Neural cell (in vitro differentiated cells): ENCODE data around the gene SLC6A6. TPM values are rescaled to one million over a fixed set of nuclear protein-coding genes. Genes with fewer than 3 reads are reported as not detected.

Experiments used
- H2AFZ ChIP-seq: fragments of 200-600, 300-800 bp; sonication (generic), shearing (Covaris generic); 2 replicates; pipeline ENCODE4 v1.6.0; 2014; ENCODE audit warnings: low read depth, mild to moderate bottlenecking, antibody characterized with exemption, low read length, moderate library complexity
- H3F3A ChIP-seq: fragments of 200-600 bp; shearing (Covaris generic); 2 replicates; pipeline ENCODE4 v1.6.1; 2016; ENCODE audit warnings: mild to moderate bottlenecking, moderate library complexity, mixed read lengths, antibody characterized with exemption, low read length; ENCODE audit not compliant: insufficient read depth, poor library complexity, severe bottlenecking
- H3K27ac ChIP-seq: fragments of 200-600, 300-800 bp; sonication (generic), shearing (Covaris generic); 2 replicates; pipeline ENCODE4 v1.5.1; 2014; ENCODE audit warnings: mild to moderate bottlenecking, low read length, moderate library complexity
- H3K27me3 ChIP-seq: fragments of 300-800, 200-600 bp; sonication (generic), shearing (Covaris generic); 2 replicates; pipeline ENCODE4 v1.6.0; 2014; ENCODE audit warnings: mild to moderate bottlenecking, low read depth, low read length, moderate library complexity; ENCODE audit not compliant: insufficient read depth
- H3K36me3 ChIP-seq: fragments of 300-800, 200-600 bp; sonication (generic), shearing (Covaris generic); 2 replicates; pipeline ENCODE4 v1.5.1; 2014; ENCODE audit warnings: mild to moderate bottlenecking, antibody characterized with exemption, low read length, moderate library complexity; ENCODE audit not compliant: insufficient read depth
- H3K4me2 ChIP-seq: fragments of 300-800, 200-600 bp; sonication (generic), shearing (Covaris generic); 2 replicates; pipeline ENCODE4 v1.6.0; 2014; ENCODE audit warnings: mild to moderate bottlenecking, low read length
- H3K4me3 ChIP-seq: fragments of 300-800, 200-600 bp; sonication (generic), shearing (Covaris generic); 2 replicates; pipeline ENCODE4 v1.5.1; 2014; ENCODE audit warnings: mild to moderate bottlenecking, low read length, moderate library complexity
- H3K79me2 ChIP-seq: fragments of 200-600 bp; shearing (Covaris generic); replicated peaks from 2 replicates; pipeline ENCODE4 v1.6.0; 2014; ENCODE audit warnings: mild to moderate bottlenecking, low read length, moderate library complexity; ENCODE audit not compliant: insufficient read depth
- H3K9ac ChIP-seq: fragments of 300-800, 200-600 bp; sonication (generic), shearing (Covaris generic); 2 replicates; pipeline ENCODE4 v1.6.1; 2016; ENCODE audit warnings: mild to moderate bottlenecking, low read length, mixed read lengths
- H3K9me2 ChIP-seq: fragments of 200-600 bp; shearing (Covaris generic); 2 replicates; pipeline ENCODE4 v1.6.1; 2016; ENCODE audit warnings: mild to moderate bottlenecking, low read length, mixed read lengths; ENCODE audit not compliant: insufficient read depth
- H3K9me3 ChIP-seq: fragments of 200-600, 300-800 bp; sonication (generic), shearing (Covaris generic); 2 replicates; pipeline ENCODE4 v1.6.1; 2016; ENCODE audit warnings: mild to moderate bottlenecking, mixed run types, low read length, moderate library complexity, mixed read lengths
- H4K20me1 ChIP-seq: fragments of 200-600 bp; shearing (Covaris generic); 2 replicates; pipeline ENCODE4 v1.6.1; 2016; ENCODE audit warnings: mild to moderate bottlenecking, mixed run types; ENCODE audit not compliant: insufficient read depth
- EP300 ChIP-seq: fragments of 450-650 bp; conservative IDR thresholded peaks from 2 replicates; pipeline ENCODE4 v1.6.1; 2014; ENCODE audit warnings: antibody characterized with exemption, mild to moderate bottlenecking, moderate library complexity; ENCODE audit not compliant: poor library complexity, severe bottlenecking
- EZH2 ChIP-seq: fragments of 200-600, 300-800 bp; shearing (Covaris generic), sonication (generic); IDR thresholded peaks from 2 replicates; pipeline ENCODE4 v1.6.1; 2014; ENCODE audit warnings: antibody characterized with exemption, low read length, borderline replicate concordance, mild to moderate bottlenecking; ENCODE audit not compliant: insufficient read depth, poor library complexity, severe bottlenecking
- POLR2AphosphoS5 ChIP-seq: IDR thresholded peaks from 2 replicates; pipeline ENCODE4 v1.6.1; 2012
- SMC3 ChIP-seq: fragments of 450-650 bp; conservative IDR thresholded peaks from 2 replicates; pipeline ENCODE4 v1.6.1; 2014; ENCODE audit warnings: antibody characterized with exemption, mild to moderate bottlenecking, moderate library complexity; ENCODE audit not compliant: poor library complexity
- TAF1 ChIP-seq: IDR thresholded peaks from 2 replicates; pipeline ENCODE4 v1.6.1; 2012; ENCODE audit warnings: low read depth
- polyA plus RNA-seq: library from polyadenylated mRNA; depleted of rRNA; stranded (reverse); fragments of >200 nt; gene quantifications from 2 replicates; pipeline ENCODE4 v1.2.3, GENCODE V29; 2014
- TF ChIP-seq, protein P1 (sequence below): fragments of 450-650 bp; IDR thresholded peaks from 2 replicates; pipeline ENCODE4 v1.5.1; 2014; ENCODE audit warnings: antibody characterized with exemption, mild to moderate bottlenecking, moderate library complexity; ENCODE audit not compliant: poor library complexity, severe bottlenecking

The SLC6A6 gene
- polyA plus RNA-seq, 1 donor from 2014 or later, result 15.9 TPM

DNA sequence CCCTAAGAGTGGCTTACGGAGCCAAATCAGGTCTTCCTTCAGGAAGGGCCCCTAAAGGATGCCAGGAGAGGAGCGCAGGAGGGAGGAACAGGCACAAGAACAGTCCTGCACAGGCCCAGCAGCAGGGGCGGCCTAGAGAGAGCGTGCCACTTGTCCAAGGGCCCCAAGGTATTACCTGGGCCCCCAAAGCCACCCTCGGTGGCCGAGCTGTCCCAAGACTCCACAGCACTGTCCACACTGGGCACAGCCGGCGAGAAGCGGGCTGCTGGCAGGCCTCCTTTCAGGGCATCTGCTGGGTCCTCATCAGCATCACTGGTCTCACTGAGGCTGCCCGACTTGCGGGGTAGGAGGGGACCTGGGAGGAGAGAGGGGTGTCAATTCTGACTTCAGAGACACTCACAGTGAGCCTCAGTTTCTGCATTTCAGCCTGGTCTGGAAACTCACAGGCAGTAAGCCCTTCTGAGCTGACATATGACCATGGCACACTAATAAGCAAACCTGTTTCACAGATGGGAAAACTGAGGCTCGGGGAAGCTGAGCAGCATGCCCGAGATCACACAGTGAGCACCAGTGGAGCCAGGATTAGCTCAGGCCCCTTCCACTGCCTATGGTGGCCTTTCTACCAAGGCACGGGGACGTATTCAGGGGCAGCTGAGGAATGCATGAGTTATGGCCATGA, 104.4 kb downstream of the SLC6A6 start:
- no peaks in the 10 kb centered on the region for H3K79me2 ChIP-seq
- H4K20me1 ChIP-seq, result no peaks in the 10 kb centered on the region
- H3K4me3 ChIP-seq, result no peak overlapping the region
- no peak for TF ChIP-seq POLR2AphosphoS5
- H2AFZ ChIP-seq, result no peak overlapping the region
- no peak overlapping the region for H3K4me2 ChIP-seq
- H3K9me3 ChIP-seq, result peaks cover 6% of the 10 kb centered on the region
- no peaks in the 10 kb centered on the region for H3K27me3 ChIP-seq
- H3K27ac ChIP-seq, result no peak overlapping the region
- no peaks in the 10 kb centered on the region for H3K9me2 ChIP-seq
- H3K36me3 ChIP-seq, result no peaks in the 10 kb centered on the region
- H3K9ac ChIP-seq, result no peak overlapping the region
- H3F3A ChIP-seq, result no peaks in the 10 kb centered on the region

DNA sequence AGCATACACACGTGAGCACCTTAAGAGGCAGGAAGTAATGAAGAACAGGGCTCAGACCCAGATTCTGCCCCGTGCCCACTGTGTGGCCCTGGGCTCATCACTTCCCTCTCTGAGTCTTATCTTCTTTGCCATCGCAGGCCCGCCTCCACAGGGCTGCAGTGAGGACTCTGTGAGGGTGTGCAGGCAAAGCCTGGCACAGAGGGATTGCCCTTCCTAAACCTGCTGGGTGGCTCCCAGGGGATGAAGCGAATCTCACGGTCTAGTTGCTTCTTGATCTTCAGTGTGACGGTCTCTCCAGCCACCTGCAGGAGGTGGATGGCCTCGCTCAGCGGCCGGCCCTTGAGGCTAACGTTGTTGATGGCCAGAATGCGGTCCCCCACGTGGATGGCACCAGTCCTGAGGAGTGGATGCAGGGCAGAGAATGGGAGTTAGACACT, 104.9 kb downstream of the SLC6A6 start:
- no peak overlapping the region for H3K9ac ChIP-seq
- H2AFZ ChIP-seq, result no peak overlapping the region
- H3K4me2 ChIP-seq, result no peak overlapping the region
- no peak for TF ChIP-seq EP300
- H4K20me1 ChIP-seq, result no peaks in the 10 kb centered on the region
- H3K4me3 ChIP-seq, result no peak overlapping the region
- H3K27ac ChIP-seq, result no peak overlapping the region
- no peaks in the 10 kb centered on the region for H3K36me3 ChIP-seq
- H3F3A ChIP-seq, result no peaks in the 10 kb centered on the region
- H3K9me2 ChIP-seq, result no peaks in the 10 kb centered on the region
- H3K9me3 ChIP-seq, result peaks cover 6% of the 10 kb centered on the region
- no peaks in the 10 kb centered on the region for H3K27me3 ChIP-seq
- no peaks in the 10 kb centered on the region for H3K79me2 ChIP-seq

DNA sequence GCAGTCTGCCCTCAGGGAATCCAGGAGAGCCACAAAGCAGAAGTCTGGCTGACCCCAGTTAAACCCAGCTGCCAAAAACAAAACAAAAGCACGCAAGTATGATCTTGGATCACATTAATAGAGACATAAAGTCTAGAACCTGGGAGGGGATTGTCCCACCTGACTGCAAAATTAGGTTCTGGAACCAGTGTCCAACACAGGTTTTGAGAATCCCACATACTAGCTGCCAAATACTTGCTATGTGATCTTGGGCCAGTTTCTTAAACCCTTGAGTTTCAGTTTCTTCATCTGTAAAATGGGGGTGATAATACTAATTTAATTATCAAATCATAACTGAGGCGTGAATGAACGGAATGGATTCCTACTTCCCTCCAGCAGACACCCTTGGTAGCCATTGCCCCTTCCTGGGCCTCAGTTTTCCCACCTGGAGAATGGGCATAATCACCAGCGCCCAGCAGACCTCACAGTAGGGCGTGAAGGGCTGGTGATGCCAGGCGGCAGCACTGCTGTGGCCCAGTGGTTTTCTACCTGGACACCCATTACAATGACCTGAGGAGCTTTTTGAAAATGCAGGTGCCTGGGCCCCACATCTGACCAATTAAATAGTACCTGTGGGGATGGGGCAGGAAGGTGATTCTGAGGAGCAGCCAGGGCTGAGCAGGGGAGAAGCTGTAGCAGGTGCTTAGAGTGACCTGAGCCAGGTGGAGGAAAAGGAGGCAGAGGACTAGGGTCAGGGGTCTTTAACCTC, 105.5 kb downstream of the SLC6A6 start:
- H3K9me3 ChIP-seq, result peaks cover 5% of the 10 kb centered on the region
- H3K4me3 ChIP-seq, result no peak overlapping the region
- no peak overlapping the region for H3K27ac ChIP-seq
- H3K9ac ChIP-seq, result no peak overlapping the region
- no peak overlapping the region for H2AFZ ChIP-seq
- H3K4me2 ChIP-seq, result no peak overlapping the region
- no peaks in the 10 kb centered on the region for H3K9me2 ChIP-seq
- TF ChIP-seq POLR2AphosphoS5, result no peak
- no peaks in the 10 kb centered on the region for H3K79me2 ChIP-seq
- no peaks in the 10 kb centered on the region for H3F3A ChIP-seq
- H4K20me1 ChIP-seq, result no peaks in the 10 kb centered on the region
- no peaks in the 10 kb centered on the region for H3K36me3 ChIP-seq
- no peaks in the 10 kb centered on the region for H3K27me3 ChIP-seq

DNA sequence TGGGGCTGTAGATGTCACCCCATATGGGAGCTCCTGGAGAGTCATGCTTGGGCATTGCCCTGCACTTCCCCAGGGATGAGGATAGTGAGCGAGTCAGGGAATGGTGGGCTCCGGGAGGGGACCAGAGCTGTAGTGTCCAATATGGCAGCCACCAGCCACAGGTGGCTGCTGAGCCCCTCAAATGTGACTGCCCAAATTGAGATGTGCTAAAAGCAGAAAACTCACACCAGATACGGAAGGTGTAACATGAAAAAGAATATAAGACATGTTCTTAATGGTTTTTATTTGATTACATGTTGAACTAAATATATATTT, 106.1 kb downstream of the SLC6A6 start:
- Histone ChIP-seq H3K36me3 (no peaks in the 10 kb centered on the region), H2AFZ (no peak overlapping the region), H3K4me3 (no peak overlapping the region), H3K27me3 (no peaks in the 10 kb centered on the region), H3K79me2 (no peaks in the 10 kb centered on the region), H4K20me1 (no peaks in the 10 kb centered on the region), H3K4me2 (no peak overlapping the region), H3K9me2 (no peaks in the 10 kb centered on the region), H3F3A (no peaks in the 10 kb centered on the region), H3K9me3 (no peaks in the 10 kb centered on the region), H3K9ac (no peak overlapping the region), H3K27ac (no peak overlapping the region)
- TF ChIP-seq EZH2 (no peak), EP300 (no peak), SMC3 (no peak), TAF1 (no peak)
- TF ChIP-seq, protein P1, sequence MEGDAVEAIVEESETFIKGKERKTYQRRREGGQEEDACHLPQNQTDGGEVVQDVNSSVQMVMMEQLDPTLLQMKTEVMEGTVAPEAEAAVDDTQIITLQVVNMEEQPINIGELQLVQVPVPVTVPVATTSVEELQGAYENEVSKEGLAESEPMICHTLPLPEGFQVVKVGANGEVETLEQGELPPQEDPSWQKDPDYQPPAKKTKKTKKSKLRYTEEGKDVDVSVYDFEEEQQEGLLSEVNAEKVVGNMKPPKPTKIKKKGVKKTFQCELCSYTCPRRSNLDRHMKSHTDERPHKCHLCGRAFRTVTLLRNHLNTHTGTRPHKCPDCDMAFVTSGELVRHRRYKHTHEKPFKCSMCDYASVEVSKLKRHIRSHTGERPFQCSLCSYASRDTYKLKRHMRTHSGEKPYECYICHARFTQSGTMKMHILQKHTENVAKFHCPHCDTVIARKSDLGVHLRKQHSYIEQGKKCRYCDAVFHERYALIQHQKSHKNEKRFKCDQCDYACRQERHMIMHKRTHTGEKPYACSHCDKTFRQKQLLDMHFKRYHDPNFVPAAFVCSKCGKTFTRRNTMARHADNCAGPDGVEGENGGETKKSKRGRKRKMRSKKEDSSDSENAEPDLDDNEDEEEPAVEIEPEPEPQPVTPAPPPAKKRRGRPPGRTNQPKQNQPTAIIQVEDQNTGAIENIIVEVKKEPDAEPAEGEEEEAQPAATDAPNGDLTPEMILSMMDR, result no peak
